Coronary artery (tissue), 2 donors: ENCODE measurements around the gene MYOF.
A peak's percentile ranks its signal among the peaks of the same experiment; 100 is the strongest.

Source experiments
- DNase-seq: peaks from one replicate; pipeline ENCODE4 v3.0.0-alpha.2; 2017; ENCODE audit warnings: low spot score
- H3K27ac ChIP-seq, 2 donors: fragments of 200-600 bp; sonication (generic); one replicate each; pipeline ENCODE4 v1.5.1; 2016 to 2019
- H3K4me3 ChIP-seq: fragments of 200-600 bp; sonication (generic); 2 replicates; pipeline ENCODE4 v1.5.1; 2016; ENCODE audit warnings: mild to moderate bottlenecking, moderate library complexity
- CTCF ChIP-seq: fragments of 200-600 bp; sonication (generic); IDR thresholded peaks from one replicate; pipeline ENCODE4 v1.5.1; 2019; ENCODE audit warnings: antibody characterized with exemption

MYOF gene

GRCh38 chr10:93403152-93404047 is 78.7 kb downstream of the MYOF start:
- DNase-seq = no peak
- Histone ChIP-seq H3K27ac (peak overlapping the region in 1 of 2 donors; percentile 19), H3K4me3 (no peak overlapping the region)
- no peak for TF ChIP-seq CTCF

- no peak for TF ChIP-seq CTCF
- no peak for DNase-seq
- H3K4me3 ChIP-seq = no peak overlapping the region
- H3K27ac ChIP-seq = no peak overlapping the region
These were observed 79.9 kb downstream of the MYOF start for GRCh38 chr10:93402192-93402591.

GRCh38 chr10:93398528-93398927 is 83.6 kb downstream of the MYOF start:
- H3K27ac ChIP-seq = peak overlapping the region in 1 of 2 donors; percentile 61
- H3K4me3 ChIP-seq = no peak overlapping the region
- DNase-seq = no peak
- no peak for TF ChIP-seq CTCF

- no peak overlapping the region for H3K27ac ChIP-seq
- no peak for TF ChIP-seq CTCF
- no peak for DNase-seq
These were observed 85.1 kb downstream of the MYOF start for GRCh38 chr10:93397020-93397419.

GRCh38 chr10:93393211-93393610 is 88.9 kb downstream of the MYOF start:
- TF ChIP-seq CTCF = no peak
- no peak overlapping the region for H3K4me3 ChIP-seq
- peak overlapping the region in 1 of 2 donors; percentile 2 for H3K27ac ChIP-seq
- DNase-seq = no peak

More at GRCh38 chr10:93397020-93397419, 85.1 kb downstream of the MYOF start:
- H3K4me3 ChIP-seq = no peak overlapping the region

GRCh38 chr10:93392121-93392520 is 90.0 kb downstream of the MYOF start:
- TF ChIP-seq CTCF = no peak
- DNase-seq = no peak
- Histone ChIP-seq H3K4me3 (no peak overlapping the region), H3K27ac (no peak overlapping the region)
